ENCODE results near the gene NOD2. TPM values are rescaled to one million over a fixed set of nuclear protein-coding genes. Genes with fewer than 3 reads are reported as not detected.

The NOD2 gene
- total RNA-seq, 1 donor from 2014 or later, result 0.46 TPM

DNA sequence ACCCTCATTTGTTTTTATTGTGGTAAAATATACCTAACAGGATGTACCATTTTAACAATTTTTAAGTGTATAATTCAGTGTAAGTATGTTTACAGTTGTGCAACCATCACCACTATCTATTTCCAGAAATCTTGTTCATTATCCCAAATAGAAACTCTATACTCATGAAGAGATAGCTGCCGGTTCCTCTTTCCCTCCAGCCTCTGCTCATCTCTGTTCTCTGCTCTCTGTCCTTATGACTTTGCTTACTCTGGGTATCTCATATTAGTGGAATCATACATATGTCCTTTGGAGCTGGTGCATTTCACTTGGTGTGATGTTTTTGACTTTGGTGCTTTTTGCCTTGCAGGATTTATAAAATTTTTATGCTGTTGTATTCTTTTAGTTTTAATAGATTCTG is 67.9 kb downstream of the NOD2 start:
- no peaks in the 10 kb centered on the region for H3K27me3 ChIP-seq (ENCODE audit: control insufficient read depth, insufficient read depth, low read length)
- TF ChIP-seq, protein P1, sequence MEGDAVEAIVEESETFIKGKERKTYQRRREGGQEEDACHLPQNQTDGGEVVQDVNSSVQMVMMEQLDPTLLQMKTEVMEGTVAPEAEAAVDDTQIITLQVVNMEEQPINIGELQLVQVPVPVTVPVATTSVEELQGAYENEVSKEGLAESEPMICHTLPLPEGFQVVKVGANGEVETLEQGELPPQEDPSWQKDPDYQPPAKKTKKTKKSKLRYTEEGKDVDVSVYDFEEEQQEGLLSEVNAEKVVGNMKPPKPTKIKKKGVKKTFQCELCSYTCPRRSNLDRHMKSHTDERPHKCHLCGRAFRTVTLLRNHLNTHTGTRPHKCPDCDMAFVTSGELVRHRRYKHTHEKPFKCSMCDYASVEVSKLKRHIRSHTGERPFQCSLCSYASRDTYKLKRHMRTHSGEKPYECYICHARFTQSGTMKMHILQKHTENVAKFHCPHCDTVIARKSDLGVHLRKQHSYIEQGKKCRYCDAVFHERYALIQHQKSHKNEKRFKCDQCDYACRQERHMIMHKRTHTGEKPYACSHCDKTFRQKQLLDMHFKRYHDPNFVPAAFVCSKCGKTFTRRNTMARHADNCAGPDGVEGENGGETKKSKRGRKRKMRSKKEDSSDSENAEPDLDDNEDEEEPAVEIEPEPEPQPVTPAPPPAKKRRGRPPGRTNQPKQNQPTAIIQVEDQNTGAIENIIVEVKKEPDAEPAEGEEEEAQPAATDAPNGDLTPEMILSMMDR (IDR thresholded peaks at IDR 0.05; ENCODE audit: insufficient read depth, low read length, poor library complexity, severe bottlenecking), result no peak
- H3K36me3 ChIP-seq (ENCODE audit: control insufficient read depth, insufficient read depth, low read length), result no peaks in the 10 kb centered on the region
- H3K4me3 ChIP-seq (ENCODE audit: low read depth, low read length), result no peak overlapping the region
- DNase-seq (ENCODE audit: low read depth), result no peak

DNA sequence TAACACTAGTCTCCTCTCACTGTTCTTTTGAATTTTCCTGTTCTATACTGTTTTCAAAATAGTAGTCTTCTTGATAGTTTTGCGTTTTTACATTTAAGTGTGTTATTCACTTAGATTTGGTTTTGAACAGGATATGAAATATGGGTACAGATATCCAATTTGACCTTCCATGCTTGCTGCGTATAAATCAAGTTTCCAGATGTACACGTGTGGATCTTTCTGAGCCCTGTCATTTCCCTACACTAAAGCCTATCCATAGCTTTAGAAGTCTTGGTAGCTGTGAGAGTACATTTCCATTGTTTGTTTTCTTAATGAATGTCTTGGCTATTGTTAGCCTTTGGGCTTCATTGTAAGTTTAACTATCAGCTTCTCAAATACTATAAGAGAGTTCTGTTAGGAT is 68.8 kb downstream of the NOD2 start:
- Histone ChIP-seq H3K36me3 (ENCODE audit: control insufficient read depth, insufficient read depth, low read length) (no peaks in the 10 kb centered on the region), H3K27me3 (ENCODE audit: control insufficient read depth, insufficient read depth, low read length) (no peaks in the 10 kb centered on the region), H3K4me3 (ENCODE audit: low read depth, low read length) (no peak overlapping the region)
- no peak for DNase-seq (ENCODE audit: low read depth)
- TF ChIP-seq, protein P1 (IDR thresholded peaks at IDR 0.05; ENCODE audit: insufficient read depth, low read length, poor library complexity, severe bottlenecking), result no peak

- TF ChIP-seq, protein P1 (IDR thresholded peaks at IDR 0.05; ENCODE audit: insufficient read depth, low read length, poor library complexity, severe bottlenecking), result no peak
- Histone ChIP-seq H3K27me3 (ENCODE audit: control insufficient read depth, insufficient read depth, low read length) (no peaks in the 10 kb centered on the region), H3K36me3 (ENCODE audit: control insufficient read depth, insufficient read depth, low read length) (no peaks in the 10 kb centered on the region), H3K4me3 (ENCODE audit: low read depth, low read length) (no peak overlapping the region)
- DNase-seq (ENCODE audit: low read depth), result no peak
Measured at GRCh38 chr16:50763211-50763610, 69.8 kb downstream of the NOD2 start.

DNA sequence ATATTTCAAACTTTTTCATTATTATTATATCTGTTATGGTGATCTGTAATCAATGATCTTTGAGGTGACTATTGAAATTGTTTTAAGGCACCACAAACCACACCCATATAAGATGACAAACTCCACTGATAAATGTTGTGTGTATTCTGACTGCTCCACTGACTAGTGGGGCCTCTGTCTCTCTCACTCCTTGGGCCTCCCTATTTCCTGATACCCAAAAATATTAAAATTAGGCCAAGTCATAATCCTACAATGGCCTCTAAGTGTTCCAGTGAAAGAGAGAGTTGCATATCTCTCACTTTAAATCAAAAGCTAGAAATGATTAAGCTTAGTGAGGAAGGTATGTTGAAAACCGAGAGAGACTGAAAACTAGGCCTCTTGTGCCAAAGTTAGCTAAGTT is 71.9 kb downstream of the NOD2 start:
- TF ChIP-seq, protein P1 (IDR thresholded peaks at IDR 0.05; ENCODE audit: insufficient read depth, low read length, poor library complexity, severe bottlenecking), result no peak
- Histone ChIP-seq H3K36me3 (ENCODE audit: control insufficient read depth, insufficient read depth, low read length) (no peaks in the 10 kb centered on the region), H3K4me3 (ENCODE audit: low read depth, low read length) (no peak overlapping the region), H3K27me3 (ENCODE audit: control insufficient read depth, insufficient read depth, low read length) (no peaks in the 10 kb centered on the region)
- DNase-seq (ENCODE audit: low read depth), result no peak

DNA sequence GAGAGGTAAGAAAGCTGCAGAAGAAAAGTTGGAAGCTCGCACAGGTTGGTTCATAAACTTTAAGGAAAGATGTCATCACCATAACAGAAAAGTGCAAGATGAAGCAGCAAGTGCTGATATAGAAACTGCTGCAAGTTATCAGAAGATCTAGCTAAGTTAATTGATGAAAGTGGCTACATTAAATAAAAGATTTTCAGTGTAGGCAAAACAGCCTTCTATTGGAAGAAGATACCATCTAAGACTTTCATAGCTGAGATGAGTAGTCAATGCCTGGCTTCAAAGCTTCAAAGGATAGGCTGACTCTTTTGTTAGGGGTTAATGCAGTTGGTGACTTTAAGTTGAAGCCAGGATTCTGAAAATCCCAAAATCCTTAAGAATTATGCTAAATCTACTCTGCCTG is 72.5 kb downstream of the NOD2 start:
- TF ChIP-seq, protein P1 (IDR thresholded peaks at IDR 0.05; ENCODE audit: insufficient read depth, low read length, poor library complexity, severe bottlenecking), result no peak
- no peaks in the 10 kb centered on the region for H3K27me3 ChIP-seq (ENCODE audit: control insufficient read depth, insufficient read depth, low read length)
- no peak overlapping the region for H3K4me3 ChIP-seq (ENCODE audit: low read depth, low read length)
- no peaks in the 10 kb centered on the region for H3K36me3 ChIP-seq (ENCODE audit: control insufficient read depth, insufficient read depth, low read length)
- no peak for DNase-seq (ENCODE audit: low read depth)

DNA sequence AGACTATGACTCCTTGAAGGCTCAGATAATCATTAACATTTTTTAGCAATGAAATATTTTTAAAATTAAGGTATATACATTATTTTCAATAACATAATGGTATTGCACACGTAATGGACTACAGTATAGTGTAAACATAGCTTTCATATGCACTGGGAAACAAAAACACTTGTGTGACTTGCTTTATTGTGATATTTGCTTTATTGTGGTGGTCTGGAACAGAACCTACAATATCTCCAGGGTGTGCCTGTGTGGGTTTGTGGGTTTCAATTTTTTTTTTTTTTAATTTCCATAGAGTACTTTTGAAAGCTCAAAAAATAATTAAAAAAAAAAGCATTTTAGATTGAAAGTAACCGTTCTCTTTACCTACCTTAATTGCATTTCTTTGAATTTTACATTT is 73.8 kb downstream of the NOD2 start:
- DNase-seq (ENCODE audit: low read depth), result no peak
- H3K27me3 ChIP-seq (ENCODE audit: control insufficient read depth, insufficient read depth, low read length), result no peaks in the 10 kb centered on the region
- H3K4me3 ChIP-seq (ENCODE audit: low read depth, low read length), result no peak overlapping the region
- H3K36me3 ChIP-seq (ENCODE audit: control insufficient read depth, insufficient read depth, low read length), result no peaks in the 10 kb centered on the region
- TF ChIP-seq, protein P1 (IDR thresholded peaks at IDR 0.05; ENCODE audit: insufficient read depth, low read length, poor library complexity, severe bottlenecking), result no peak

Measured in kidney epithelial cell (primary cell).